Common myeloid progenitor, CD34-positive (primary cell): ENCODE results near the gene UMOD.

Experiments
- CTCF ChIA-PET: fragments of 350-600 bp; sonication (Branson Sonifier 250); formaldehyde crosslinking; loops from one replicate; lab custom pipeline; 2021; ENCODE audit warnings: antibody characterized with exemption; lab: Charles Lee
- POLR2A ChIA-PET: fragments of 350-600 bp; sonication (Branson Sonifier 250); formaldehyde crosslinking; loops from one replicate; lab custom pipeline; 2021; ENCODE audit warnings: antibody characterized with exemption; lab: Charles Lee
- DNase-seq, 3 donors: peaks; one replicate each; pipeline versions ENCODE4 v3.0.0 to v3.0.0-alpha.2; 2013
- H3K27ac ChIP-seq, 2 experiments: 1 replicate in 1 of 2; 2 replicates in 1 of 2; pipeline ENCODE4 v1.7.0; 2013; ENCODE audit warnings: inconsistent platforms in 2 of 2, low read length in 2 of 2, mild to moderate bottlenecking in 2 of 2, low read depth in 1 of 2, moderate library complexity in 1 of 2; ENCODE audit not compliant: severe bottlenecking in 2 of 2, insufficient read depth in 1 of 2, poor library complexity in 1 of 2
- H3K27me3 ChIP-seq, 5 experiments: replicated peaks in 2 of 5; 1 replicate in 3 of 5; 2 replicates in 2 of 5; pipeline versions ENCODE4 v1.6.1 to v1.7.0; 2013; ENCODE audit warnings: low read length in 4 of 5, mild to moderate bottlenecking in 2 of 5, moderate library complexity in 2 of 5, inconsistent platforms in 1 of 5; ENCODE audit not compliant: insufficient read depth in 5 of 5, control insufficient read depth in 4 of 5
- H3K36me3 ChIP-seq, 4 experiments: 1 replicate in 2 of 4; 2 replicates in 2 of 4; pipeline versions ENCODE4 v1.6.1 to v1.7.0; 2013; ENCODE audit warnings: low read length in 3 of 4, control low read depth in 1 of 4, mild to moderate bottlenecking in 1 of 4; ENCODE audit not compliant: control insufficient read depth in 4 of 4, insufficient read depth in 4 of 4
- H3K4me1 ChIP-seq, 4 experiments: 1 replicate in 3 of 4; 2 replicates in 1 of 4; pipeline versions ENCODE4 v1.6.1 to v1.7.1; 2013; ENCODE audit warnings: low read length in 3 of 4, mild to moderate bottlenecking in 3 of 4, control low read depth in 1 of 4, inconsistent platforms in 1 of 4, moderate library complexity in 1 of 4; ENCODE audit not compliant: control insufficient read depth in 4 of 4, insufficient read depth in 4 of 4; ENCODE audit errors: control extremely low read depth in 1 of 4
- H3K4me3 ChIP-seq, 7 experiments: 1 replicate in 4 of 7; 2 replicates in 3 of 7; pipeline versions ENCODE4 v1.5.1 to v1.7.0; 2013; ENCODE audit warnings: mild to moderate bottlenecking in 7 of 7, low read length in 6 of 7, moderate library complexity in 6 of 7, inconsistent platforms in 2 of 7, low read depth in 2 of 7, control low read depth in 1 of 7; ENCODE audit not compliant: insufficient read depth in 4 of 7, control insufficient read depth in 1 of 7; ENCODE audit errors: extremely low read depth in 1 of 7
- H3K9me3 ChIP-seq, 5 experiments: 1 replicate in 4 of 5; 2 replicates in 1 of 5; pipeline versions ENCODE4 v1.6.1 to v1.7.1; 2013; ENCODE audit warnings: low read length in 4 of 5, mild to moderate bottlenecking in 2 of 5, inconsistent platforms in 1 of 5, low read depth in 1 of 5, moderate library complexity in 1 of 5; ENCODE audit not compliant: control insufficient read depth in 4 of 5, insufficient read depth in 2 of 5; ENCODE audit errors: control extremely low read depth in 1 of 5
- WGBS: methylation state at CpG from one replicate; pipeline ENCODE4 v1.1.5; 2013; ENCODE audit not compliant: insufficient coverage; 5-methylcytosine and 5-hydroxymethylcytosine counted together

Gene UMOD

DNA sequence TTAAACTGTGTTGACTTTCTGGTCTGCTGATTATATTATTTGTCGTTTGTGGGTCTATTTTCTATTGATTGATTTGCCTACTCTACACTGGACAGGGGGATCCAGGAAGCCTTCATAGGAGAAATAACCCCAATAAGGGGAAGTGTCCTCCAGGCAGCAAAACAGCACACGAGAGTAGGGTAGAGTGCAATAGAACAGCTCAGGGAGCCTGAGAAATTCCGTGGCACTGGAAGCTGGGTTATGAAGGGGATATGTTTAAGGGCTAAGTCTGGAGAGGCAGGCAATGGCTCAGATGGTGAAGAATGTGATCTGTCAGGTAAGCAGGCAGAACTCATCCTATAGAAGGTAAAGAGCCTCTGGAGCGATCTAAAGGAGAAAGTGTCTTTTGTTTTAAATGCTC, 46.1 kb downstream of the UMOD start:
- Histone ChIP-seq H3K27me3 (peaks cover 0 to 6% (median 0%) of the 10 kb centered on the region in 5 experiments), H3K4me1 (no peaks in the 10 kb centered on the region), H3K27ac (no peak overlapping the region), H3K36me3 (no peaks in the 10 kb centered on the region), H3K9me3 (no peaks in the 10 kb centered on the region), H3K4me3 (no peak overlapping the region)
- CTCF ChIA-PET: no interaction called here
- no peak for DNase-seq
- WGBS: 65% methylated on average over 4 of the region's 4 CpGs
- POLR2A ChIA-PET: no interaction called here

DNA sequence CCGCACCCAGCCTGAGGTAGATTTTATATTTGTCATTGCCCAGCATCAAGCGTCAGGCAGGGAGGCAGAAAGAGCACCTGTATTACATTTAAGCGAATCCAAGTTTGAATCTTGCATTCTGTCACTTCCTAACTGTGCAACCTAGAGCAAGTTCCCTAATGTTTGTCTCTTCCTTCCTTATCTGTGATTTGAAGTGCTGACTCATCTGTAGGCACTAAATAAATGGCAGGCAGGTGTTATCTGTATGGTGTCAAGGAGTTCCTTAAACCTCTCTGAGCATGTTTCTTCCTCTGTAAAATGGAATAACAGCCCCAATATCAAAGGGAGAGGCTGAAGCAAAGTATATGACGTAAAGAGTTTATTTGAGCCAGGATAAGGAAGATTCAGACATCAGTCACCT, 49.5 kb downstream of the UMOD start:
- Histone ChIP-seq H3K27me3 (peaks cover 0 to 12% (median 0%) of the 10 kb centered on the region in 5 experiments), H3K4me3 (no peak overlapping the region), H3K9me3 (no peaks in the 10 kb centered on the region), H3K27ac (no peak overlapping the region), H3K36me3 (no peaks in the 10 kb centered on the region), H3K4me1 (no peaks in the 10 kb centered on the region)
- peak in 1 of 3 donors; percentile 11 for DNase-seq
- CTCF ChIA-PET: no interaction called here
- WGBS: 71% methylated on average over 4 of the region's 4 CpGs
- POLR2A ChIA-PET: no interaction called here

DNA sequence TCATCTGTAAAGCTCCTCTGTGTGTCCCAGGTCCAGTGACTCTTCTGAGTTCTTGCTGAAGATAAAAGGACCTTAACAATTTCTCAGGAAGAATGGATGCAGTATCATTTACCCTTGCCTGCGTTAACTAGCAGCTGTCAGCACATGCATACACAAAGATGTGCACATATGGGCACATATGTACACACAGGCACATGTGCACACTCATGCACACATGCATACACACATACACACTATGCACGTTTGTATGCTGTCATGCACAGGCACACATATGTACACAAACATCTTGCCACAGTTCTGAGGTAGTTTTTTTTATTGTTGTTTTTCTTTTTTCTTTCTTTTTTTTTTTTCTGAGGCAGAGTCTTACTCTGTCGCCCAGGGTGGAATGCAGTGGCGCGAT, 50.1 kb downstream of the UMOD start:
- WGBS: 87% methylated on average over 3 of the region's 5 CpGs
- DNase-seq: no peak
- H3K4me3 ChIP-seq: no peak overlapping the region
- ChIA-PET CTCF (interaction anchor here (2.1 to 4.0 kb wide), 2 partner anchors 11 to 395 kb away, joined by 6 to 38 read pairs; no protein-coding TSS in a partner anchor), POLR2A (no interaction called here)
- no peaks in the 10 kb centered on the region for H3K9me3 ChIP-seq
- no peaks in the 10 kb centered on the region for H3K36me3 ChIP-seq
- H3K27me3 ChIP-seq: peaks cover 0 to 10% (median 0%) of the 10 kb centered on the region in 5 experiments
- no peak overlapping the region for H3K27ac ChIP-seq
- no peaks in the 10 kb centered on the region for H3K4me1 ChIP-seq

DNA sequence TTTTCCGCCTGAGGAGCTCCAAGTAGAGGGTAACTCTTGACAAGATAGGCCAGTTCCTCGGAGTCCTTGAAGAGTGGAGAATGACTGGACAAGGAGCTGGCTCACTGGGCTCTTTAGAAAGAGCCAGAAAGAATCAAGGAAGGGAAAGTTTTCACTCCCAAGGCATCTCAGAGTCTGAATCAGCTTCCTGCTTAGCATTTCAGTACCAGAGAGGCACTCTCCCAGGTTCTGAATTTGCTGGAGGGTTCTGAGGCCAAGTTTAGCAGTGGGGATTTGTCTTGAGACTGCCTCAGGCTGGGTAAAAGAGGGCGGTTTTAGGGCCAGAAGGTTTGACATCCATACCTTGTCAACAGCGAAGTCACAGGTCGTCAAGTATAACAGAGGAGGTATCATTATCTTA, 50.7 kb downstream of the UMOD start:
- ChIA-PET POLR2A (no interaction called here), CTCF (interaction anchor here (2.1 to 4.0 kb wide), 2 partner anchors 10 to 394 kb away, joined by 6 to 38 read pairs; no protein-coding TSS in a partner anchor)
- Histone ChIP-seq H3K9me3 (no peaks in the 10 kb centered on the region), H3K27me3 (peaks cover 0 to 10% (median 0%) of the 10 kb centered on the region in 5 experiments), H3K36me3 (no peaks in the 10 kb centered on the region), H3K4me1 (no peaks in the 10 kb centered on the region), H3K4me3 (no peak overlapping the region), H3K27ac (no peak overlapping the region)
- WGBS: 71% methylated on average over 5 of the region's 5 CpGs
- DNase-seq: no peak

DNA sequence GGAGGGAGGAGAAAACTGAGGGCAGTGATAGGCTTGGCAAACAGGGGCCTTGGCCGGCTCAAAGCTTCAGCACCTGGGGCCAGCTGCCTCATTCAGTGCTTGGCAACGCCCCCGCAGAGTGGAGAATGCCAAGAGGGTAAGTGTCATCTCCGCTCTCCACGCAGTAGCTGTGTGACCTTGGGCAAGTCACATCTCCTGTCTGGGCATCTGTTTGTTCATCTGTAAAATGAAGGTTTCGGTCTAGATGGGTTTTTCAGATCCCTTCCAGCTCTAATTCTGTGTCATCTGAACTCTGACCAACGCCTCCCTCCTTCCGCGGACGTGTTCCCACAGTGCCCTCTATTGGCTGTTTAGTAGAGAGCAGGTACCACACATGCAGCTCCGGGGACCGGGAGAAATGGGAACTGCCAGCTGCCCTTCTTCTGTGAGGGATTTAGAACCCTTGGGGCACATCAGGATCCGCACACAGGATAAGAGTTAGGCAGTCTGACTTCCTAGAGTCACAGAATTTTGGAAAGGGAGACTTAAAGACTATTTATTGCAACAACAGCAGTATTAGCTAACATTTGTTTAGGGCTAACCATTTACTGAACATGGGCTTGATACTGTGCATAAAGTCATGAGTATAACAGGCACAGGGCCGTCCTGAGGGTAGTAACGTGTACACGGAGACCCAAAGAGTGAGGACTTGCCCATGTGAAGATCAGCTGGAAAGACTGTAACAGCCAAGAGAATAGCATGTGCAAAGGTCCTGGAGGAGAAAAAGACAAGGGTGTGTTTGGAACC, 52.0 kb downstream of the UMOD start:
- H3K27me3 ChIP-seq: peaks cover 0 to 9% (median 0%) of the 10 kb centered on the region in 5 experiments
- CTCF ChIA-PET: interaction anchor here (0.7 to 4.0 kb wide), 10 partner anchors 9 to 701 kb away, joined by 3 to 38 read pairs (median 4); no protein-coding TSS in a partner anchor
- no peaks in the 10 kb centered on the region for H3K4me1 ChIP-seq
- no peak overlapping the region for H3K27ac ChIP-seq
- H3K9me3 ChIP-seq: no peaks in the 10 kb centered on the region
- POLR2A ChIA-PET: no interaction called here
- no peaks in the 10 kb centered on the region for H3K36me3 ChIP-seq
- H3K4me3 ChIP-seq: no peak overlapping the region
- peak; percentile 36 to 68 (median 61) for DNase-seq
- WGBS: 42% methylated on average over 11 of the region's 16 CpGs

DNA sequence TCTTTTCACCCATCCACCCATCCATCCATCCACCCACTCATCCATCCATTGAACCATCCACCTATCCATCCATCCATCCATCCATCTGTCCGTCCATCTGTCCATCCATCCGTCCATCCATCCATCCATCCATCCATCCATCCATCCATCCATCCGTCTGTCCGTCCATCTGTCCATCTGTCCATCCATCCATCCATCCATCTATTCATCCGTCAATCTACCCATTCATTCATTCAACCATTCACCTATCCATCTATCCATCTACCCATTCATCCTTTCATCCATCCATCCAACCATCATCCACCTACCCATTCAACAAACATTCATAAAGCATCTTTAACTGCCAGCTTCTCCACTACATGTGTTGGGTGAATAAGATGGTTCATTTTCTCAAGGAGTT, 54.1 kb downstream of the UMOD start:
- ChIA-PET POLR2A (no interaction called here), CTCF (interaction anchor here (4.0 kb wide), 1 partner anchor 391 kb away, joined by 38 read pairs; no protein-coding TSS in a partner anchor)
- 82% methylated on average over 4 of the region's 5 CpGs for WGBS

More for the DNA sequence above, 54.1 kb downstream of the UMOD start:
- Histone ChIP-seq H3K4me1 (no peaks in the 10 kb centered on the region), H3K4me3 (no peak overlapping the region), H3K27me3 (peaks cover 0 to 7% (median 0%) of the 10 kb centered on the region in 5 experiments), H3K9me3 (no peaks in the 10 kb centered on the region), H3K27ac (no peak overlapping the region), H3K36me3 (no peaks in the 10 kb centered on the region)
- no peak for DNase-seq
